ENCODE data around the gene KCNQ1. TPM values are rescaled to one million over a fixed set of nuclear protein-coding genes. Genes with fewer than 3 reads are reported as not detected.
A peak's percentile ranks its signal among the peaks of the same experiment; 100 is the strongest.

Gene KCNQ1
- total RNA-seq, 1 donor from 2014 or later = 2.7 TPM

- TF ChIP-seq CTCF (IDR thresholded peaks at IDR 0.05) = no peak
- no peak for TF ChIP-seq POLR2A (IDR thresholded peaks at IDR 0.05)
- TF ChIP-seq POLR2AphosphoS5 (IDR thresholded peaks at IDR 0.05; ENCODE audit: insufficient read depth in 1 of 2, low read depth in 1 of 2) = no peak
- H3K27ac ChIP-seq = no peak overlapping the region
- no peaks in the 10 kb centered on the region for H3K27me3 ChIP-seq
- intact Hi-C loops (cut with DNase I) = no loop called here
- H3K4me3 ChIP-seq = no peak overlapping the region
- peak; percentile 83 to 93 for DNase-seq (ENCODE audit: extremely low spot score in 2 of 2)
- peaks cover 37% of the 10 kb centered on the region for H3K4me1 ChIP-seq
- H3K9me3 ChIP-seq = no peaks in the 10 kb centered on the region
- H3K36me3 ChIP-seq = no peaks in the 10 kb centered on the region
Measured at GRCh38 chr11:2776351-2777061, 331.7 kb downstream of the KCNQ1 start.

- no peak for TF ChIP-seq POLR2AphosphoS5 (IDR thresholded peaks at IDR 0.05; ENCODE audit: insufficient read depth in 1 of 2, low read depth in 1 of 2)
- no peak for TF ChIP-seq CTCF (IDR thresholded peaks at IDR 0.05)
- no peak for TF ChIP-seq POLR2A (IDR thresholded peaks at IDR 0.05)
- no peaks in the 10 kb centered on the region for H3K36me3 ChIP-seq
- peaks cover 37% of the 10 kb centered on the region for H3K4me1 ChIP-seq
- H3K27me3 ChIP-seq = no peaks in the 10 kb centered on the region
- H3K27ac ChIP-seq = peak overlapping the region; percentile 82
- no peaks in the 10 kb centered on the region for H3K9me3 ChIP-seq
- peak in 1 of 2 donors; percentile 71 for DNase-seq (ENCODE audit: extremely low spot score in 2 of 2)
- no peak overlapping the region for H3K4me3 ChIP-seq
- intact Hi-C loops (cut with DNase I) = no loop called here
Measured at GRCh38 chr11:2777386-2777785, 332.6 kb downstream of the KCNQ1 start.

DNA sequence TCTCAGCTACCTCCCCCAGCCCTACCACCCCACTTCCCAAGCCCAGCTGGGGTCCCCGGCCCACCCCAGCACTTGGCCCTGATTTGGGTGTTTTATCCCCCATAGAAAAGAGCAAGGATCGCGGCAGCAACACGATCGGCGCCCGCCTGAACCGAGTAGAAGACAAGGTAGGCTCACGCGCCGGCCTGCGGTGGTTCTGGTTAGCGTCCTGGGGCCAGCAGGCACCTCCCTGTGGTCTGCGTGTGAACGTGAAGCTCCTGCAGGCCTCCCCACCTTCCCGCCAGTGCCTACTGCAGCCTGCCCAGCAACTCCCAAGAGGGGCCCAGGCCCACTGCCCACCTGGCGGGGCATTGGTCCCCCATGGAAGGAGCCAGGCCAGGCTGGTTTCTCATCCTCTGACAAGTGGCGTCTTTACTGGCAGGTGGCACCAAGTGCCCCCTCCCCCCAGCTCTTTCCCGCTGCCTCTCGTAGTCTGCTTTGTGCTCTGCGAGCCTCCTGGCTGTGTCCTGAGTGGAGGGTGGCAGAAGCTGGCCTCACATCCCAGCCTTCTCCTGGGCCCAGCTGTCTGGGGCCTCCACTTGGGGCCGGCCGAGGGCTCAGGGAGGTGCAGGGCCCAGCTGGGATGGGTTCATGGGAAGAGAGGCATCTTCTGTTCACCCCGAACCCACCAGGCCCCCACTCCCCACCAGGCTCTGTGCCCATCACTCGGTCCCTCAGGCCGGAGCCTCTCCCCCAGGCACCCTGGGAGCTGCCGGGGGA lies 333.2 kb downstream of the KCNQ1 start:
- no peaks in the 10 kb centered on the region for H3K9me3 ChIP-seq
- no peaks in the 10 kb centered on the region for H3K36me3 ChIP-seq
- peak overlapping the region; percentile 82 for H3K27ac ChIP-seq
- intact Hi-C loops (cut with DNase I) = no loop called here
- no peaks in the 10 kb centered on the region for H3K27me3 ChIP-seq
- peaks cover 37% of the 10 kb centered on the region for H3K4me1 ChIP-seq
- TF ChIP-seq POLR2A (IDR thresholded peaks at IDR 0.05) = no peak
- TF ChIP-seq POLR2AphosphoS5 (IDR thresholded peaks at IDR 0.05; ENCODE audit: insufficient read depth in 1 of 2, low read depth in 1 of 2) = no peak
- no peak for TF ChIP-seq CTCF (IDR thresholded peaks at IDR 0.05)
- peak; percentile 84 to 94 for DNase-seq (ENCODE audit: extremely low spot score in 2 of 2)
- peak overlapping the region in 1 of 2 donors; percentile 8 for H3K4me3 ChIP-seq

GRCh38 chr11:2778630-2779498 lies 334.1 kb downstream of the KCNQ1 start:
- DNase-seq (ENCODE audit: extremely low spot score in 2 of 2) = peak; percentile 90 to 93
- Histone ChIP-seq H3K4me3 (peak overlapping the region in 1 of 2 donors; percentile 8), H3K36me3 (no peaks in the 10 kb centered on the region), H3K27me3 (no peaks in the 10 kb centered on the region), H3K27ac (peak overlapping the region; percentile 82), H3K9me3 (no peaks in the 10 kb centered on the region), H3K4me1 (peaks cover 37% of the 10 kb centered on the region)
- TF ChIP-seq POLR2A (IDR thresholded peaks at IDR 0.05) (no peak), CTCF (IDR thresholded peaks at IDR 0.05) (peak in 1 of 3 experiments; percentile 12), POLR2AphosphoS5 (IDR thresholded peaks at IDR 0.05; ENCODE audit: insufficient read depth in 1 of 2, low read depth in 1 of 2) (peak; percentile 65 to 82)
- intact Hi-C loops (cut with DNase I) = no loop called here
